GM23338 (cell line): ENCODE data around the gene WNT6. TPM values are rescaled to one million over a fixed set of nuclear protein-coding genes. Genes with fewer than 3 reads are reported as not detected.

ENCODE experiments used
- ATAC-seq: fragments of 200-7000 bp; cut with Tn5 transposase; 3 replicates; pipeline ENCODE4 v1.9.1; 2020
- DNase-seq: peaks from one replicate; pipeline ENCODE4 v3.0.0-alpha.2; 2015; ENCODE audit warnings: low spot score
- H2AFZ ChIP-seq: fragments of 200-600 bp; sonication (generic); 2 replicates; pipeline ENCODE4 v1.8.0; 2016; ENCODE audit warnings: antibody characterized with exemption, mild to moderate bottlenecking, moderate library complexity
- H3F3A ChIP-seq: fragments of 200-600 bp; sonication (generic); replicated peaks from 2 replicates; pipeline ENCODE4 v1.8.0; 2017; ENCODE audit warnings: antibody characterized with exemption, mixed run types, low read depth
- H3K27ac ChIP-seq: fragments of 200-600 bp; sonication (generic); 2 replicates; pipeline ENCODE4 v1.6.1; 2016; ENCODE audit warnings: low read depth
- H3K27me3 ChIP-seq: fragments of 200-600 bp; sonication (generic); 2 replicates; pipeline ENCODE4 v1.8.0; 2016; ENCODE audit warnings: mild to moderate bottlenecking, mixed run types, moderate library complexity; ENCODE audit not compliant: insufficient read depth
- H3K36me3 ChIP-seq: fragments of 200-600 bp; sonication (generic); 2 replicates; pipeline ENCODE4 v1.8.0; 2016; ENCODE audit warnings: mild to moderate bottlenecking; ENCODE audit not compliant: insufficient read depth
- H3K4me1 ChIP-seq: fragments of 200-600 bp; sonication (generic); 2 replicates; pipeline ENCODE4 v1.8.0; 2016; ENCODE audit warnings: mild to moderate bottlenecking, moderate library complexity; ENCODE audit not compliant: insufficient read depth
- H3K4me2 ChIP-seq: fragments of 200-600 bp; sonication (generic); 2 replicates; pipeline ENCODE4 v1.7.1; 2017; ENCODE audit warnings: mixed run types
- H3K4me3 ChIP-seq: fragments of 200-600 bp; sonication (generic); 2 replicates; pipeline ENCODE4 v1.6.1; 2016; ENCODE audit warnings: mixed run types
- H3K79me2 ChIP-seq: fragments of 200-600 bp; sonication (generic); replicated peaks from 2 replicates; pipeline ENCODE4 v1.8.0; 2017; ENCODE audit warnings: mild to moderate bottlenecking; ENCODE audit not compliant: insufficient read depth
- H3K9me2 ChIP-seq: fragments of 200-600 bp; sonication (generic); 2 replicates; pipeline ENCODE4 v1.8.0; 2017; ENCODE audit not compliant: insufficient read depth
- H4K20me1 ChIP-seq: fragments of 200-600 bp; sonication (generic); replicated peaks from 2 replicates; pipeline ENCODE4 v1.8.0; 2017; ENCODE audit warnings: mild to moderate bottlenecking; ENCODE audit not compliant: insufficient read depth
- H3K27ac Mint-ChIP-seq: 2 replicates; pipeline ENCODE4 v1.8.0; 2020; ENCODE audit warnings: inconsistent platforms, mild to moderate bottlenecking, moderate library complexity, mixed read lengths
- H3K27me3 Mint-ChIP-seq: 3 replicates; pipeline ENCODE4 v1.8.0; 2022; ENCODE audit warnings: low read depth, mild to moderate bottlenecking, moderate library complexity, mixed read lengths, inconsistent platforms; ENCODE audit not compliant: insufficient read depth, poor library complexity
- H3K36me3 Mint-ChIP-seq: 3 replicates; pipeline ENCODE4 v1.8.0; 2021; ENCODE audit warnings: low read depth, mild to moderate bottlenecking, inconsistent platforms, moderate library complexity, mixed read lengths
- H3K4me1 Mint-ChIP-seq: 3 replicates; pipeline ENCODE4 v1.8.0; 2020; ENCODE audit warnings: mild to moderate bottlenecking, inconsistent platforms, mixed read lengths
- H3K4me3 Mint-ChIP-seq: 3 replicates; pipeline ENCODE4 v1.8.0; 2021; ENCODE audit warnings: moderate library complexity, mild to moderate bottlenecking, inconsistent platforms, mixed read lengths
- H3K9me3 Mint-ChIP-seq: 3 replicates; pipeline ENCODE4 v1.8.0; 2020; ENCODE audit warnings: moderate library complexity, mild to moderate bottlenecking, inconsistent platforms, mixed read lengths
- CREB1 ChIP-seq: fragments of 250-450 bp; sonication (Bioruptor Pico); IDR thresholded peaks from 2 replicates; pipeline ENCODE4 v1.5.0; 2020; ENCODE audit warnings: low read depth, mild to moderate bottlenecking, moderate library complexity
- EZH2 ChIP-seq: fragments of 200-600 bp; sonication (generic); IDR thresholded peaks from one replicate; pipeline ENCODE4 v1.8.0; 2017; ENCODE audit warnings: antibody characterized with exemption, mild to moderate bottlenecking, low read depth; ENCODE audit not compliant: unreplicated experiment
- EZH2phosphoT487 ChIP-seq: fragments of 200-600 bp; sonication (generic); IDR thresholded peaks from one replicate; pipeline ENCODE4 v1.8.1; 2018; ENCODE audit warnings: antibody characterized with exemption; ENCODE audit not compliant: unreplicated experiment
- JUNB ChIP-seq: IDR thresholded peaks from one replicate; pipeline ENCODE4 v1.6.1; 2016; ENCODE audit warnings: antibody characterized with exemption; ENCODE audit not compliant: unreplicated experiment
- NANOG ChIP-seq: IDR thresholded peaks from 2 replicates; pipeline ENCODE4 v1.6.1; 2016; ENCODE audit warnings: antibody characterized with exemption, borderline replicate concordance
- STAT1 ChIP-seq: IDR thresholded peaks from one replicate; pipeline ENCODE4 v1.6.1; 2016; ENCODE audit warnings: antibody characterized with exemption; ENCODE audit not compliant: unreplicated experiment
- ZNF114 ChIP-seq: fragments of 250-450 bp; sonication (Bioruptor Pico); IDR thresholded peaks from 2 replicates; pipeline ENCODE4 v1.5.0; 2020; ENCODE audit warnings: mild to moderate bottlenecking, moderate library complexity
- ZNF331 ChIP-seq: fragments of 250-450 bp; sonication (Bioruptor Pico); IDR thresholded peaks from 2 replicates; pipeline ENCODE4 v1.5.0; 2020; ENCODE audit warnings: low read depth, mild to moderate bottlenecking, moderate library complexity
- polyA plus RNA-seq: library from polyadenylated mRNA; unstranded; fragments of >200 nt; fragmentation: Nextera tagmentation; extraction: Ambion mirVana; gene quantifications from 2 replicates; pipeline ENCODE4 v1.2.1, GENCODE V29; 2016
- total RNA-seq: library from RNA; depleted of rRNA; stranded (reverse); fragments of >200 nt; shearing (Covaris generic); gene quantifications from 2 replicates; pipeline ENCODE4 v1.2.3, GENCODE V29; 2014
- TF ChIP-seq, protein P1 (sequence below), 2 experiments: fragments of 200-600 bp in 1 of 2; sonication (generic) in 1 of 2; conservative IDR thresholded peaks; 2 replicates each; pipeline versions ENCODE4 v1.5.1 to v1.6.1; 2016 to 2017; ENCODE audit warnings: antibody characterized with exemption in 2 of 2, low read depth in 2 of 2, mild to moderate bottlenecking in 2 of 2, moderate library complexity in 1 of 2
- TF ChIP-seq, protein P2 (sequence below): fragments of 250-450 bp; sonication (Bioruptor Pico); IDR thresholded peaks from 2 replicates; pipeline ENCODE4 v1.5.0; 2020; ENCODE audit warnings: mild to moderate bottlenecking, moderate library complexity
- TF ChIP-seq, protein P3 (sequence below): IDR thresholded peaks from 2 replicates; pipeline ENCODE4 v1.6.1; 2016; ENCODE audit warnings: antibody characterized with exemption

Gene WNT6
- total and polyA plus RNA-seq, 2 experiments from 2014 or later = not detected

DNA sequence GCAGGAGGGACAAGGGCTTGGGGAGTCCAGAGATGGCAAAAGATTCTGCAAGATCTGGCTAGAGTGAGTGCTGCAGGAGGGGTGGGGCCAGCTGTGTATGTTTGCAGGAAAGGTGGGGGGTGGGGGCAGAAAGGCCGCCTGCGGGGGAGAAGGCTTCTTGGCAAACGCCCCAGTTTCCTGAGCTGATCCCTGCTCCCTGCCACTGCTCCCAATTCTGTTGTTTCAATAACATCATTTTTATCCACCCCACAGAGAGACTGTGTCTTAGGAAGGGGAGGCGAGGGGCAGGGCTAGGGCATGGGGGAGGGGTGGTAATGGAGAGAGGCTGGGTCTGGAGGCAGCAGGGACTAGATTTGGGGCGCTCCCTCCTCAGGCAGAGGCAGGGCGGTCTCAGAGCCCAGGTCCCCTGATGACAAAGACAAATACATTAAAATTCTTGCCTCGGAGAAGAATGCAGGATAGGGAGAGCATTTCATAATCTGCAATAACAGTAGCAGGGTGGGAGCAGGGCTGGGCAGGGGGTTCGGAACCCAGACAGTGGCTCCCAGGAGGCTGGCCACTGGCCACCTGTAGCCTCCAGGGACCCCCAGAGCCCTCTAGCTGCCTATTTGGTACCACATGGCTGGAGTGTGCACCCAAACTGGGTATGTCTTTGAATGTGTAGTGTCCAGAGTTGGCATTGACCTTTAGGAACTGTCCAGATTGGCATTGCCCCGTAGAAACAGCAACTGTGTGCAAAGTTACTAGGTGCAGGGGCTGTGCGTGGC is 2.1 kb upstream of the WNT6 start:
- H3F3A ChIP-seq = 0 out of 2 replicates have a peak, but pooled peaks cover 20% of the 10 kb centered on the region
- no peak overlapping the region for H3K4me3 ChIP-seq
- Mint-ChIP-seq H3K9me3 (no peaks in the 10 kb centered on the region; the same call in 2 of the 3 replicates), H3K4me3 (no peak overlapping the region; the same call in 2 of the 3 replicates), H3K27ac (no peak overlapping the region), H3K27me3 (peaks cover 96% of the 10 kb centered on the region), H3K36me3 (no peaks in the 10 kb centered on the region), H3K4me1 (peaks cover 71% of the 10 kb centered on the region)
- no peak overlapping the region for H2AFZ ChIP-seq
- ATAC-seq = no peak
- H3K36me3 ChIP-seq = no peaks in the 10 kb centered on the region; the same call in 1 of the 2 replicates
- H3K27ac ChIP-seq = no peak overlapping the region
- no peaks in the 10 kb centered on the region for H3K9me2 ChIP-seq
- peaks cover 61% of the 10 kb centered on the region for H3K4me1 ChIP-seq
- H3K27me3 ChIP-seq = peaks cover 97% of the 10 kb centered on the region
- TF ChIP-seq EZH2 = peak; percentile 33
- TF ChIP-seq, protein P1, sequence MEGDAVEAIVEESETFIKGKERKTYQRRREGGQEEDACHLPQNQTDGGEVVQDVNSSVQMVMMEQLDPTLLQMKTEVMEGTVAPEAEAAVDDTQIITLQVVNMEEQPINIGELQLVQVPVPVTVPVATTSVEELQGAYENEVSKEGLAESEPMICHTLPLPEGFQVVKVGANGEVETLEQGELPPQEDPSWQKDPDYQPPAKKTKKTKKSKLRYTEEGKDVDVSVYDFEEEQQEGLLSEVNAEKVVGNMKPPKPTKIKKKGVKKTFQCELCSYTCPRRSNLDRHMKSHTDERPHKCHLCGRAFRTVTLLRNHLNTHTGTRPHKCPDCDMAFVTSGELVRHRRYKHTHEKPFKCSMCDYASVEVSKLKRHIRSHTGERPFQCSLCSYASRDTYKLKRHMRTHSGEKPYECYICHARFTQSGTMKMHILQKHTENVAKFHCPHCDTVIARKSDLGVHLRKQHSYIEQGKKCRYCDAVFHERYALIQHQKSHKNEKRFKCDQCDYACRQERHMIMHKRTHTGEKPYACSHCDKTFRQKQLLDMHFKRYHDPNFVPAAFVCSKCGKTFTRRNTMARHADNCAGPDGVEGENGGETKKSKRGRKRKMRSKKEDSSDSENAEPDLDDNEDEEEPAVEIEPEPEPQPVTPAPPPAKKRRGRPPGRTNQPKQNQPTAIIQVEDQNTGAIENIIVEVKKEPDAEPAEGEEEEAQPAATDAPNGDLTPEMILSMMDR (conservative IDR thresholded peaks at IDR 0.05; ENCODE audit: low read depth in 2 of 2) = no peak
- TF ChIP-seq ZNF331 (CRISPR knock-in tag) = no peak
- DNase-seq = no peak
- H3K79me2 ChIP-seq = no peaks in the 10 kb centered on the region
- H4K20me1 ChIP-seq = peaks cover 7% of the 10 kb centered on the region
- 0 out of 2 replicates have a peak overlapping the region, but pooled peaks have one; percentile 38 for H3K4me2 ChIP-seq

DNA sequence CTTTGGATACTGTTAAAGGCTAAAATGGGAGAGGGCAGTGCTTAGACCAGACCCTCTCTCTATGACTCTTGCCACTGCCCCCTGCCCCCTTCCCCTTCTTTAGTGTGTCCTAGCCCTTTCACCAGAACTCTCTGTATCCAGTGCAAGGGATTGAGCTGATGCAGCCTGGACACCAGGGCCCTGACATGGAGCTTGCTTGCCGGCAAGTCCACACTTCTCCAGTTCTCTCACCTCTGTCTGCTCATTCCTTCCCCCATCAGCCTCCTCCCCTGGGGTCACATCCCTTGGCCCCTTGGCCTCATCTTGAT is 1.5 kb upstream of the WNT6 start:
- DNase-seq = no peak
- H3K4me3 Mint-ChIP-seq = peak overlapping the region; percentile 70; the same call in 1 of the 3 replicates
- peaks cover 96% of the 10 kb centered on the region for H3K27me3 Mint-ChIP-seq
- Histone ChIP-seq H3F3A (0 out of 2 replicates have a peak, but pooled peaks cover 20% of the 10 kb centered on the region), H3K9me2 (no peaks in the 10 kb centered on the region), H3K79me2 (no peaks in the 10 kb centered on the region), H2AFZ (no peak overlapping the region), H3K4me1 (peaks cover 60% of the 10 kb centered on the region), H3K4me2 (no peak overlapping the region), H3K36me3 (no peaks in the 10 kb centered on the region; the same call in 1 of the 2 replicates), H4K20me1 (peaks cover 7% of the 10 kb centered on the region), H3K27ac (no peak overlapping the region), H3K27me3 (peaks cover 97% of the 10 kb centered on the region), H3K4me3 (no peak overlapping the region)
- H3K27ac Mint-ChIP-seq = no peak overlapping the region
- H3K36me3 Mint-ChIP-seq = no peaks in the 10 kb centered on the region
- no peaks in the 10 kb centered on the region; the same call in 2 of the 3 replicates for H3K9me3 Mint-ChIP-seq
- ATAC-seq = no peak
- H3K4me1 Mint-ChIP-seq = peaks cover 69% of the 10 kb centered on the region
- TF ChIP-seq, protein P2, sequence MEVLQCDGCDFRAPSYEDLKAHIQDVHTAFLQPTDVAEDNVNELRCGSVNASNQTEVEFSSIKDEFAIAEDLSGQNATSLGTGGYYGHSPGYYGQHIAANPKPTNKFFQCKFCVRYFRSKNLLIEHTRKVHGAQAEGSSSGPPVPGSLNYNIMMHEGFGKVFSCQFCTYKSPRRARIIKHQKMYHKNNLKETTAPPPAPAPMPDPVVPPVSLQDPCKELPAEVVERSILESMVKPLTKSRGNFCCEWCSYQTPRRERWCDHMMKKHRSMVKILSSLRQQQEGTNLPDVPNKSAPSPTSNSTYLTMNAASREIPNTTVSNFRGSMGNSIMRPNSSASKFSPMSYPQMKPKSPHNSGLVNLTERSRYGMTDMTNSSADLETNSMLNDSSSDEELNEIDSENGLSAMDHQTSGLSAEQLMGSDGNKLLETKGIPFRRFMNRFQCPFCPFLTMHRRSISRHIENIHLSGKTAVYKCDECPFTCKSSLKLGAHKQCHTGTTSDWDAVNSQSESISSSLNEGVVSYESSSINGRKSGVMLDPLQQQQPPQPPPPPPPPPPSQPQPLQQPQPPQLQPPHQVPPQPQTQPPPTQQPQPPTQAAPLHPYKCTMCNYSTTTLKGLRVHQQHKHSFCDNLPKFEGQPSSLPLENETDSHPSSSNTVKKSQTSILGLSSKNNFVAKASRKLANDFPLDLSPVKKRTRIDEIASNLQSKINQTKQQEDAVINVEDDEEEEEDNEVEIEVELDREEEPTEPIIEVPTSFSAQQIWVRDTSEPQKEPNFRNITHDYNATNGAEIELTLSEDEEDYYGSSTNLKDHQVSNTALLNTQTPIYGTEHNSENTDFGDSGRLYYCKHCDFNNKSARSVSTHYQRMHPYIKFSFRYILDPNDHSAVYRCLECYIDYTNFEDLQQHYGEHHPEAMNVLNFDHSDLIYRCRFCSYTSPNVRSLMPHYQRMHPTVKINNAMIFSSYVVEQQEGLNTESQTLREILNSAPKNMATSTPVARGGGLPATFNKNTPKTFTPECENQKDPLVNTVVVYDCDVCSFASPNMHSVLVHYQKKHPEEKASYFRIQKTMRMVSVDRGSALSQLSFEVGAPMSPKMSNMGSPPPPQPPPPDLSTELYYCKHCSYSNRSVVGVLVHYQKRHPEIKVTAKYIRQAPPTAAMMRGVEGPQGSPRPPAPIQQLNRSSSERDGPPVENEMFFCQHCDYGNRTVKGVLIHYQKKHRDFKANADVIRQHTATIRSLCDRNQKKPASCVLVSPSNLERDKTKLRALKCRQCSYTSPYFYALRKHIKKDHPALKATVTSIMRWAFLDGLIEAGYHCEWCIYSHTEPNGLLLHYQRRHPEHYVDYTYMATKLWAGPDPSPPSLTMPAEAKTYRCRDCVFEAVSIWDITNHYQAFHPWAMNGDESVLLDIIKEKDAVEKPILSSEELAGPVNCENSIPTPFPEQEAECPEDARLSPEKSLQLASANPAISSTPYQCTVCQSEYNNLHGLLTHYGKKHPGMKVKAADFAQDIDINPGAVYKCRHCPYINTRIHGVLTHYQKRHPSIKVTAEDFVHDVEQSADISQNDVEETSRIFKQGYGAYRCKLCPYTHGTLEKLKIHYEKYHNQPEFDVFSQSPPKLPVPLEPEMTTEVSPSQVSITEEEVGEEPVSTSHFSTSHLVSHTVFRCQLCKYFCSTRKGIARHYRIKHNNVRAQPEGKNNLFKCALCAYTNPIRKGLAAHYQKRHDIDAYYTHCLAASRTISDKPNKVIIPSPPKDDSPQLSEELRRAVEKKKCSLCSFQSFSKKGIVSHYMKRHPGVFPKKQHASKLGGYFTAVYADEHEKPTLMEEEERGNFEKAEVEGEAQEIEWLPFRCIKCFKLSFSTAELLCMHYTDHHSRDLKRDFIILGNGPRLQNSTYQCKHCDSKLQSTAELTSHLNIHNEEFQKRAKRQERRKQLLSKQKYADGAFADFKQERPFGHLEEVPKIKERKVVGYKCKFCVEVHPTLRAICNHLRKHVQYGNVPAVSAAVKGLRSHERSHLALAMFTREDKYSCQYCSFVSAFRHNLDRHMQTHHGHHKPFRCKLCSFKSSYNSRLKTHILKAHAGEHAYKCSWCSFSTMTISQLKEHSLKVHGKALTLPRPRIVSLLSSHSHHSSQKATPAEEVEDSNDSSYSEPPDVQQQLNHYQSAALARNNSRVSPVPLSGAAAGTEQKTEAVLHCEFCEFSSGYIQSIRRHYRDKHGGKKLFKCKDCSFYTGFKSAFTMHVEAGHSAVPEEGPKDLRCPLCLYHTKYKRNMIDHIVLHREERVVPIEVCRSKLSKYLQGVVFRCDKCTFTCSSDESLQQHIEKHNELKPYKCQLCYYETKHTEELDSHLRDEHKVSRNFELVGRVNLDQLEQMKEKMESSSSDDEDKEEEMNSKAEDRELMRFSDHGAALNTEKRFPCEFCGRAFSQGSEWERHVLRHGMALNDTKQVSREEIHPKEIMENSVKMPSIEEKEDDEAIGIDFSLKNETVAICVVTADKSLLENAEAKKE (CRISPR knock-in tag) = no peak
- TF ChIP-seq NANOG (no peak), JUNB (no peak), EZH2phosphoT487 (no peak), CREB1 (CRISPR knock-in tag) (no peak), EZH2 (no peak), ZNF114 (CRISPR knock-in tag) (no peak), ZNF331 (CRISPR knock-in tag) (no peak), STAT1 (no peak)
- TF ChIP-seq, protein P3, sequence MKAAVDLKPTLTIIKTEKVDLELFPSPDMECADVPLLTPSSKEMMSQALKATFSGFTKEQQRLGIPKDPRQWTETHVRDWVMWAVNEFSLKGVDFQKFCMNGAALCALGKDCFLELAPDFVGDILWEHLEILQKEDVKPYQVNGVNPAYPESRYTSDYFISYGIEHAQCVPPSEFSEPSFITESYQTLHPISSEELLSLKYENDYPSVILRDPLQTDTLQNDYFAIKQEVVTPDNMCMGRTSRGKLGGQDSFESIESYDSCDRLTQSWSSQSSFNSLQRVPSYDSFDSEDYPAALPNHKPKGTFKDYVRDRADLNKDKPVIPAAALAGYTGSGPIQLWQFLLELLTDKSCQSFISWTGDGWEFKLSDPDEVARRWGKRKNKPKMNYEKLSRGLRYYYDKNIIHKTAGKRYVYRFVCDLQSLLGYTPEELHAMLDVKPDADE = no peak
